K562 (cell line): Measurements from ENCODE around the gene RALA. TPM values are rescaled to one million over a fixed set of nuclear protein-coding genes. Genes with fewer than 3 reads are reported as not detected.

Experiments used
- ADNP ChIP-seq: fragments of 200-800 bp; sonication (Bioruptor generic); IDR thresholded peaks from 2 replicates; pipeline ENCODE4 v1.6.1; 2016; ENCODE audit warnings: missing genetic modification characterization, missing compliant biosample characterization
- BACH1 ChIP-seq: fragments of 200-800 bp; sonication (Bioruptor generic); IDR thresholded peaks from 2 replicates; pipeline ENCODE4 v1.6.1; 2016; ENCODE audit warnings: missing genetic modification characterization, missing compliant biosample characterization
- ESRRB ChIP-seq: fragments of 250-450 bp; sonication (Bioruptor Pico); IDR thresholded peaks from 2 replicates; pipeline ENCODE4 v1.5.0; 2020; ENCODE audit warnings: mild to moderate bottlenecking, moderate library complexity, borderline replicate concordance
- GABPB1 ChIP-seq: sonication (generic); formaldehyde crosslinking; IDR thresholded peaks from 2 replicates; pipeline ENCODE4 v1.8.0; 2022; ENCODE audit warnings: mild to moderate bottlenecking, missing genetic modification reagents
- GTF2A2 ChIP-seq: IDR thresholded peaks from 2 replicates; pipeline ENCODE4 v1.6.1; 2016; ENCODE audit warnings: mild to moderate bottlenecking, missing genetic modification characterization, missing compliant biosample characterization
- KLF10 ChIP-seq: fragments of 250-450 bp; sonication (Bioruptor Pico); IDR thresholded peaks from 2 replicates; pipeline ENCODE4 v1.6.1; 2021; ENCODE audit warnings: matching md5 sums
- MAFF ChIP-seq: IDR thresholded peaks from 2 replicates; pipeline ENCODE4 v1.6.1; 2012; ENCODE audit warnings: low read length, improper control_type of control experiment
- NFXL1 ChIP-seq: fragments of 450-650 bp; formaldehyde crosslinking; IDR thresholded peaks from 2 replicates; pipeline ENCODE4 v1.4.0; 2021; ENCODE audit warnings: mild to moderate bottlenecking
- NR2C2 ChIP-seq, 2 experiments: fragments of 200-800 bp in 1 of 2; sonication (Bioruptor generic) in 1 of 2; sonication (generic) in 1 of 2; formaldehyde crosslinking in 1 of 2; IDR thresholded peaks; 2 replicates each; pipeline versions ENCODE4 v1.6.1 to v1.8.0; 2016 to 2022; ENCODE audit warnings: mild to moderate bottlenecking in 1 of 2, missing compliant biosample characterization in 1 of 2, missing genetic modification characterization in 1 of 2, missing genetic modification reagents in 1 of 2
- RBM22 ChIP-seq: fragments of 200-400 bp; formaldehyde crosslinking; IDR thresholded peaks from 2 replicates; pipeline ENCODE4 v1.6.1; 2018; ENCODE audit warnings: low read length, low read depth; ENCODE audit not compliant: poor library complexity, severe bottlenecking
- SIN3A ChIP-seq, 2 experiments: fragments of 150-350 bp in 1 of 2; IDR thresholded peaks; 2 replicates each; pipeline ENCODE4 v1.6.1; 2011 to 2016; ENCODE audit warnings: borderline replicate concordance in 2 of 2, low read depth in 2 of 2, low read length in 2 of 2, mild to moderate bottlenecking in 2 of 2, moderate library complexity in 2 of 2; ENCODE audit not compliant: control insufficient read depth in 1 of 2
- SP2 ChIP-seq: IDR thresholded peaks from 2 replicates; pipeline ENCODE4 v1.6.1; 2011; ENCODE audit warnings: mild to moderate bottlenecking, low read depth, low read length, moderate library complexity; ENCODE audit not compliant: poor library complexity, severe bottlenecking; ENCODE audit errors: extremely low read depth
- SRSF1 ChIP-seq: fragments of 200-400 bp; formaldehyde crosslinking; IDR thresholded peaks from 2 replicates; pipeline ENCODE4 v1.6.1; 2017; ENCODE audit warnings: mild to moderate bottlenecking, low read depth, low read length, moderate library complexity
- THRAP3 ChIP-seq: fragments of 450-650 bp; IDR thresholded peaks from 2 replicates; pipeline ENCODE4 v1.6.1; 2016; ENCODE audit warnings: mild to moderate bottlenecking, inconsistent platforms, borderline replicate concordance
- TSC22D4 ChIP-seq: fragments of 450-650 bp; IDR thresholded peaks from 2 replicates; pipeline ENCODE4 v1.6.1; 2016; ENCODE audit warnings: missing genetic modification characterization, missing biosample characterization, control low read depth
- ZC3H11A ChIP-seq: IDR thresholded peaks from 2 replicates; pipeline ENCODE4 v1.6.1; 2012; ENCODE audit warnings: low read depth, low read length, improper control_type of control experiment
- polyA plus RNA-seq, 8 experiments: library from polyadenylated mRNA; depleted of rRNA in 4 of 8; stranded (reverse) in 5 of 8; unstranded in 3 of 8; fragments of >200 nt; fragmentation: Nextera tagmentation in 2 of 8; fragmentation: Illumina TruSeq in 1 of 8; extraction: Ambion mirVana in 2 of 8; extraction: Trizol in 1 of 8; gene quantifications; 2 replicates each; pipeline versions ENCODE4 v1.2.1 to v1.2.3, GENCODE V29; 2011 to 2014; ENCODE audit warnings: inconsistent platforms in 1 of 8, missing spikeins in 1 of 8
- total RNA-seq, 7 experiments: library from RNA; depleted of rRNA in 6 of 7; stranded (reverse); fragments of >200 nt in 6 of 7; fragmentation: Illumina TruSeq in 2 of 7; extraction: Trizol in 2 of 7; gene quantifications; 2 replicates each; pipeline versions ENCODE4 v1.2.1 to v1.2.3, GENCODE V29; 2011 to 2021; ENCODE audit warnings: low replicate concordance in 1 of 7
- TF ChIP-seq, protein P1 (sequence below): sonication (generic); formaldehyde crosslinking; IDR thresholded peaks from 2 replicates; pipeline ENCODE4 v1.5.0; 2020; ENCODE audit warnings: missing genetic modification reagents
- TF ChIP-seq, protein P2 (sequence below): fragments of 250-450 bp; sonication (Bioruptor Pico); IDR thresholded peaks from 2 replicates; pipeline ENCODE4 v1.8.0; 2022; ENCODE audit warnings: inconsistent platforms
- TF ChIP-seq, protein P3 (sequence below): IDR thresholded peaks from 2 replicates; pipeline ENCODE4 v1.6.1; 2012; ENCODE audit warnings: low read depth, low read length, improper control_type of control experiment, borderline replicate concordance
- TF ChIP-seq, protein P4 (sequence below): fragments of 450-650 bp; formaldehyde crosslinking; IDR thresholded peaks from 2 replicates; pipeline ENCODE4 v1.4.0; 2020; ENCODE audit warnings: mild to moderate bottlenecking, mixed read lengths
- TF ChIP-seq, protein P5 (sequence below), 2 experiments: fragments of 250-450 bp in 1 of 2; fragments of 450-650 bp in 1 of 2; sonication (Bioruptor Pico) in 1 of 2; IDR thresholded peaks; 2 replicates each; pipeline versions ENCODE4 v1.6.1 to v1.8.0; 2016 to 2021; ENCODE audit warnings: mild to moderate bottlenecking in 2 of 2, moderate library complexity in 2 of 2, missing compliant biosample characterization in 1 of 2, missing genetic modification characterization in 1 of 2

Gene RALA
- total and polyA plus RNA-seq, 9 of the 15 experiments (the other 6 are each of a cell fraction or from before 2014, with no cell fraction given), result 7.2 to 28.0 (median 25.7) TPM

DNA sequence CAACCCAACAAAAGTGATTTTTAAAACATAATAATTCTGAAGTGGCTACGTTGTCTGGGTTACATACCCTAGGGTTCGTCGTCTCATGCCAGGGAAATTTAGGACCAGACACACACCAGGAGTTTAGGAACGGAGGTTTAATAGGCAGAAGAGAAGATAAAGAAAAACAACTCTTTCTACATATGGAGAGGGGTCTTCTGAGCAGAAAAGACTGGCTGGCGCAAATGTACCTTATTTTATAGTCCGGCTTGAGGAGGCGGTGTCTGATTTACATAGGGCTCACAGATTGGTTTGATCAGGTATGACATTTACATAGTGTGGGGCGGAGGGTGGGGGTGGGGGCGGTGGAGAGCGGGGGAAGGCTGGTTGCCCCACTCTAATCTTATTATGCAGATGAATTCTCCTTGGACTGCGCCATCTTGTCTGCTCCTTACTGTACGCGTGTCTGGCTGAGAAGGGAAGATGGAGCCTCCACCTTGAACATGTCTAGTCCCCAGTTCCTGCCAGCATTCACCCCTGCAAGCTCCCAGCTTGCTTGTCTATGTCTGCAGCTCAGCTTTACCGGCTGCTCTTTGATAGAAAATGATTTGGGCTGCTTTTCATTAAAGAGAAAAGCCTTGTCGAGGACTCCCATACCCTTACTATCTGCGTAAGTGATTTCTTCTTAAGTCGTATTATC is 98.7 kb downstream of the RALA start (continued):
- TF ChIP-seq, protein P1, sequence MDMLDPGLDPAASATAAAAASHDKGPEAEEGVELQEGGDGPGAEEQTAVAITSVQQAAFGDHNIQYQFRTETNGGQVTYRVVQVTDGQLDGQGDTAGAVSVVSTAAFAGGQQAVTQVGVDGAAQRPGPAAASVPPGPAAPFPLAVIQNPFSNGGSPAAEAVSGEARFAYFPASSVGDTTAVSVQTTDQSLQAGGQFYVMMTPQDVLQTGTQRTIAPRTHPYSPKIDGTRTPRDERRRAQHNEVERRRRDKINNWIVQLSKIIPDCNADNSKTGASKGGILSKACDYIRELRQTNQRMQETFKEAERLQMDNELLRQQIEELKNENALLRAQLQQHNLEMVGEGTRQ (CRISPR knock-in tag), result no peak
- TF ChIP-seq ESRRB (CRISPR knock-in tag), result no peak
- no peak for TF ChIP-seq SP2
- TF ChIP-seq THRAP3, result no peak
- TF ChIP-seq, protein P2, sequence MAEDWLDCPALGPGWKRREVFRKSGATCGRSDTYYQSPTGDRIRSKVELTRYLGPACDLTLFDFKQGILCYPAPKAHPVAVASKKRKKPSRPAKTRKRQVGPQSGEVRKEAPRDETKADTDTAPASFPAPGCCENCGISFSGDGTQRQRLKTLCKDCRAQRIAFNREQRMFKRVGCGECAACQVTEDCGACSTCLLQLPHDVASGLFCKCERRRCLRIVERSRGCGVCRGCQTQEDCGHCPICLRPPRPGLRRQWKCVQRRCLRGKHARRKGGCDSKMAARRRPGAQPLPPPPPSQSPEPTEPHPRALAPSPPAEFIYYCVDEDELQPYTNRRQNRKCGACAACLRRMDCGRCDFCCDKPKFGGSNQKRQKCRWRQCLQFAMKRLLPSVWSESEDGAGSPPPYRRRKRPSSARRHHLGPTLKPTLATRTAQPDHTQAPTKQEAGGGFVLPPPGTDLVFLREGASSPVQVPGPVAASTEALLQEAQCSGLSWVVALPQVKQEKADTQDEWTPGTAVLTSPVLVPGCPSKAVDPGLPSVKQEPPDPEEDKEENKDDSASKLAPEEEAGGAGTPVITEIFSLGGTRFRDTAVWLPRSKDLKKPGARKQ (CRISPR knock-in tag), result no peak
- no peak for TF ChIP-seq MAFF
- TF ChIP-seq, protein P3, sequence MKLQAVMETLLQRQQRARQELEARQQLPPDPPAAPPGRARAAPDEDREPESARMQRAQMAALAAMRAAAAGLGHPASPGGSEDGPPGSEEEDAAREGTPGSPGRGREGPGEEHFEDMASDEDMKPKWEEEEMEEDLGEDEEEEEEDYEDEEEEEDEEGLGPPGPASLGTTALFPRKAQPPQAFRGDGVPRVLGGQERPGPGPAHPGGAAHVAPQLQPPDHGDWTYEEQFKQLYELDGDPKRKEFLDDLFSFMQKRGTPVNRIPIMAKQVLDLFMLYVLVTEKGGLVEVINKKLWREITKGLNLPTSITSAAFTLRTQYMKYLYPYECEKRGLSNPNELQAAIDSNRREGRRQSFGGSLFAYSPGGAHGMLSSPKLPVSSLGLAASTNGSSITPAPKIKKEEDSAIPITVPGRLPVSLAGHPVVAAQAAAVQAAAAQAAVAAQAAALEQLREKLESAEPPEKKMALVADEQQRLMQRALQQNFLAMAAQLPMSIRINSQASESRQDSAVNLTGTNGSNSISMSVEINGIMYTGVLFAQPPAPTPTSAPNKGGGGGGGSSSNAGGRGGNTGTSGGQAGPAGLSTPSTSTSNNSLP, result no peak
- TF ChIP-seq, protein P4, sequence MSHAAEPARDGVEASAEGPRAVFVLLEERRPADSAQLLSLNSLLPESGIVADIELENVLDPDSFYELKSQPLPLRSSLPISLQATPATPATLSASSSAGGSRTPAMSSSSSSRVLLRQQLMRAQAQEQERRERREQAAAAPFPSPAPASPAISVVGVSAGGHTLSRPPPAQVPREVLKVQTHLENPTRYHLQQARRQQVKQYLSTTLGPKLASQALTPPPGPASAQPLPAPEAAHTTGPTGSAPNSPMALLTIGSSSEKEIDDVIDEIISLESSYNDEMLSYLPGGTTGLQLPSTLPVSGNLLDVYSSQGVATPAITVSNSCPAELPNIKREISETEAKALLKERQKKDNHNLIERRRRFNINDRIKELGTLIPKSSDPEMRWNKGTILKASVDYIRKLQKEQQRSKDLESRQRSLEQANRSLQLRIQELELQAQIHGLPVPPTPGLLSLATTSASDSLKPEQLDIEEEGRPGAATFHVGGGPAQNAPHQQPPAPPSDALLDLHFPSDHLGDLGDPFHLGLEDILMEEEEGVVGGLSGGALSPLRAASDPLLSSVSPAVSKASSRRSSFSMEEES, result no peak
- TF ChIP-seq RBM22, result no peak
- no peak for TF ChIP-seq GTF2A2 (tag)
- 0 out of 4 replicates have a peak, but pooled peaks have one; percentile 35 to 39 for TF ChIP-seq SIN3A (IDR thresholded peaks at IDR 0.05; ENCODE audit: borderline replicate concordance in 2 of 2, control insufficient read depth in 1 of 2, low read depth in 2 of 2, low read length in 2 of 2)
- no peak for TF ChIP-seq BACH1 (tag)
- TF ChIP-seq, protein P5, sequence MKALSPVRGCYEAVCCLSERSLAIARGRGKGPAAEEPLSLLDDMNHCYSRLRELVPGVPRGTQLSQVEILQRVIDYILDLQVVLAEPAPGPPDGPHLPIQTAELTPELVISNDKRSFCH (CRISPR knock-in tag; IDR thresholded peaks at IDR 0.05), result no peak
- TF ChIP-seq, protein P5 (tag; IDR thresholded peaks at IDR 0.05), result no peak
- no peak for TF ChIP-seq NR2C2 (CRISPR knock-in tag; IDR thresholded peaks at IDR 0.05)
- no peak for TF ChIP-seq NR2C2 (tag; IDR thresholded peaks at IDR 0.05)
- no peak for TF ChIP-seq SRSF1
- no peak for TF ChIP-seq NFXL1 (CRISPR knock-in tag)
- no peak for TF ChIP-seq ADNP (tag)
- TF ChIP-seq GABPB1 (CRISPR knock-in tag), result no peak
- TF ChIP-seq ZC3H11A, result peak; percentile 82; the same call in 1 of the 2 replicates
- TF ChIP-seq TSC22D4, result no peak
- TF ChIP-seq KLF10 (CRISPR knock-in tag), result no peak
